Measurements from ENCODE around the gene TBX20.
A peak's percentile ranks its signal among the peaks of the same experiment; 100 is the strongest.
"Not testable (repeated sequence)": the region's sequence is repeated elsewhere in the genome, so short reads cannot be mapped to it uniquely, and the experiment has no call there.

The TBX20 gene

GRCh38 chr7:35232994-35233393 lies 20.9 kb downstream of the TBX20 start:
- no peak for TF ChIP-seq CTCF (IDR thresholded peaks at IDR 0.05; ENCODE audit: insufficient read depth, low read depth, low read length, missing control alignments)
- H3K4me3 ChIP-seq (ENCODE audit: low read length) = no peak overlapping the region
- DNase-seq (ENCODE audit: low read depth) = no peak

GRCh38 chr7:35231221-35231620 lies 22.7 kb downstream of the TBX20 start:
- not testable (repeated sequence) for DNase-seq (ENCODE audit: low read depth); H3K4me3 ChIP-seq (ENCODE audit: low read length)

GRCh38 chr7:35229116-35229780 lies 24.7 kb downstream of the TBX20 start:
- not testable (repeated sequence) for H3K4me3 ChIP-seq (ENCODE audit: low read length); DNase-seq (ENCODE audit: low read depth)

GRCh38 chr7:35228496-35229051 lies 25.3 kb downstream of the TBX20 start:
- not testable (repeated sequence) for DNase-seq (ENCODE audit: low read depth); H3K4me3 ChIP-seq (ENCODE audit: low read length)

GRCh38 chr7:35227438-35227837 lies 26.5 kb downstream of the TBX20 start:
- H3K4me3 ChIP-seq (ENCODE audit: low read length) = not testable (repeated sequence)
- DNase-seq (ENCODE audit: low read depth) = peak; percentile 7

GRCh38 chr7:35222445-35222844 lies 31.5 kb downstream of the TBX20 start:
- DNase-seq (ENCODE audit: low read depth); H3K4me3 ChIP-seq (ENCODE audit: low read length): not testable (repeated sequence)

- not testable (repeated sequence) for DNase-seq (ENCODE audit: low read depth); H3K4me3 ChIP-seq (ENCODE audit: low read length)
Observed at GRCh38 chr7:35220176-35220575, 33.7 kb downstream of the TBX20 start.

- DNase-seq (ENCODE audit: low read depth) = peak; percentile 8
- H3K4me3 ChIP-seq (ENCODE audit: low read length) = not testable (repeated sequence)
Observed at GRCh38 chr7:35216033-35216432, 37.9 kb downstream of the TBX20 start.

- not testable (repeated sequence) for H3K4me3 ChIP-seq (ENCODE audit: low read length); DNase-seq (ENCODE audit: low read depth)
Observed at GRCh38 chr7:35215063-35215462, 38.8 kb downstream of the TBX20 start.

- H3K4me3 ChIP-seq (ENCODE audit: low read length); DNase-seq (ENCODE audit: low read depth): not testable (repeated sequence)
Observed at GRCh38 chr7:35206924-35207323, 47.0 kb downstream of the TBX20 start.

- not testable (repeated sequence) for DNase-seq (ENCODE audit: low read depth); H3K4me3 ChIP-seq (ENCODE audit: low read length)
Observed at GRCh38 chr7:35204850-35205249, 49.0 kb downstream of the TBX20 start.

- H3K4me3 ChIP-seq (ENCODE audit: low read length); DNase-seq (ENCODE audit: low read depth): not testable (repeated sequence)
Observed at GRCh38 chr7:35204031-35204430, 49.9 kb downstream of the TBX20 start.

- H3K4me3 ChIP-seq (ENCODE audit: low read length); DNase-seq (ENCODE audit: low read depth): not testable (repeated sequence)
Observed at GRCh38 chr7:35202353-35202752, 51.5 kb downstream of the TBX20 start.

- not testable (repeated sequence) for DNase-seq (ENCODE audit: low read depth); H3K4me3 ChIP-seq (ENCODE audit: low read length)
Observed at GRCh38 chr7:35200170-35200569, 53.7 kb downstream of the TBX20 start.

GRCh38 chr7:35198370-35199140 lies 55.3 kb downstream of the TBX20 start:
- DNase-seq (ENCODE audit: low read depth) = peak; percentile 6
- H3K4me3 ChIP-seq (ENCODE audit: low read length) = not testable (repeated sequence)

GRCh38 chr7:35191571-35191970 lies 62.3 kb downstream of the TBX20 start:
- H3K4me3 ChIP-seq (ENCODE audit: low read length); DNase-seq (ENCODE audit: low read depth): not testable (repeated sequence)

- DNase-seq (ENCODE audit: low read depth) = not testable (repeated sequence)
Observed at GRCh38 chr7:35190146-35190773, 63.6 kb downstream of the TBX20 start.

GRCh38 chr7:35186751-35187150 lies 67.1 kb downstream of the TBX20 start:
- peak; percentile 21 for DNase-seq (ENCODE audit: low read depth)
- H3K4me3 ChIP-seq (ENCODE audit: low read length) = peak overlapping the region; percentile 11

More at GRCh38 chr7:35190146-35190773, 63.6 kb downstream of the TBX20 start:
- H3K4me3 ChIP-seq (ENCODE audit: low read length) = not testable (repeated sequence)

Measured in epithelial cell of esophagus (primary cell).